Osteocyte (in vitro differentiated cells): ENCODE results near the gene INO80E. TPM values are rescaled to one million over a fixed set of nuclear protein-coding genes. Genes with fewer than 3 reads are reported as not detected.

ENCODE experiments used
- DNase-seq: peaks from one replicate; pipeline ENCODE4 v3.0.0; 2021; ENCODE audit warnings: mixed read lengths; ENCODE audit not compliant: unreplicated experiment; ENCODE audit errors: extremely low spot score
- H3K27ac Mint-ChIP-seq: one replicate; pipeline ENCODE4 v1.8.0; 2021; ENCODE audit warnings: mild to moderate bottlenecking, mixed read lengths; ENCODE audit not compliant: unreplicated experiment
- H3K27me3 Mint-ChIP-seq: one replicate; pipeline ENCODE4 v1.8.0; 2021; ENCODE audit warnings: mixed read lengths; ENCODE audit not compliant: unreplicated experiment
- H3K36me3 Mint-ChIP-seq: one replicate; pipeline ENCODE4 v1.8.0; 2021; ENCODE audit warnings: mixed read lengths; ENCODE audit not compliant: unreplicated experiment
- H3K4me1 Mint-ChIP-seq: one replicate; pipeline ENCODE4 v1.8.0; 2021; ENCODE audit warnings: mixed read lengths; ENCODE audit not compliant: unreplicated experiment
- H3K4me3 Mint-ChIP-seq: one replicate; pipeline ENCODE4 v1.8.0; 2021; ENCODE audit warnings: mild to moderate bottlenecking, moderate library complexity, mixed read lengths; ENCODE audit not compliant: unreplicated experiment
- H3K9me3 Mint-ChIP-seq: one replicate; pipeline ENCODE4 v1.8.0; 2021; ENCODE audit warnings: mixed read lengths; ENCODE audit not compliant: unreplicated experiment
- total RNA-seq: library from RNA; stranded (reverse); gene quantifications from 2 replicates; pipeline ENCODE4 v1.2.1, GENCODE V29; 2021
- TF ChIP-seq, protein P1 (sequence below): fragments of 200-600 bp; sonication (generic); IDR thresholded peaks from 2 replicates; pipeline ENCODE4 v1.5.0; 2021; ENCODE audit warnings: antibody characterized with exemption, mild to moderate bottlenecking, moderate library complexity

Gene INO80E
- total RNA-seq, 1 donor from 2014 or later = 77.0 TPM

DNA sequence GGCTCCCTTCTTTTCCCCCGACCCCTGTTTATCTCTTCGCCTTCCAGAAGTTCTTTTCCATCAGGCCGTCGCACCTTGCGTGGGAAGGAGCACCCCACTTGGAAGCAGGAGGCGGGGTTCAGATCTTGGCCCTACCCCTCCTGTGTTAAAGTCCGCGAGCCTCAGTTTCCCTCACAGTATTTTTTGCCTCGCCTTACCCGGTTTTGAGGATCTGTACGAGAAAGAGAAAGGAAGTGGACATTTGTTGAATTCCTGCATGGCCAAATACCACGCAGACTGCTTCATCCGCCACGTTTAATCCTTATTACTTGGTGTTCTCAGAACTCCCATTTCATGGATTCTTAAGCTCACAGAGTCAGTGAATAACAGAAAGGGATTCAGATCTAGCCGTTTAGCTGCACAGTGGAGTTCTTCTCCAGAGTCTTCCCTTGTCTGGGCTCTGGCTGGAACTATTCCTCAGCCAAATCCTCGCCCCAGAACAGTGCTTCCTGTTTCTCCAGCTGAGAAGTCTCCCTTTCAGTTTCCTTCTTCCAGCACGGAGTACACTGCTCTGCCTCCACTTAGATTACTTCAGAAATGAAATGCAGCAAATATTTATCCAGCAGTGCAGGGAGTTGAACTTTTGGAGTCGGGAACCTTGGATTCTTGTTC is 33.6 kb upstream of the INO80E start:
- TF ChIP-seq, protein P1, sequence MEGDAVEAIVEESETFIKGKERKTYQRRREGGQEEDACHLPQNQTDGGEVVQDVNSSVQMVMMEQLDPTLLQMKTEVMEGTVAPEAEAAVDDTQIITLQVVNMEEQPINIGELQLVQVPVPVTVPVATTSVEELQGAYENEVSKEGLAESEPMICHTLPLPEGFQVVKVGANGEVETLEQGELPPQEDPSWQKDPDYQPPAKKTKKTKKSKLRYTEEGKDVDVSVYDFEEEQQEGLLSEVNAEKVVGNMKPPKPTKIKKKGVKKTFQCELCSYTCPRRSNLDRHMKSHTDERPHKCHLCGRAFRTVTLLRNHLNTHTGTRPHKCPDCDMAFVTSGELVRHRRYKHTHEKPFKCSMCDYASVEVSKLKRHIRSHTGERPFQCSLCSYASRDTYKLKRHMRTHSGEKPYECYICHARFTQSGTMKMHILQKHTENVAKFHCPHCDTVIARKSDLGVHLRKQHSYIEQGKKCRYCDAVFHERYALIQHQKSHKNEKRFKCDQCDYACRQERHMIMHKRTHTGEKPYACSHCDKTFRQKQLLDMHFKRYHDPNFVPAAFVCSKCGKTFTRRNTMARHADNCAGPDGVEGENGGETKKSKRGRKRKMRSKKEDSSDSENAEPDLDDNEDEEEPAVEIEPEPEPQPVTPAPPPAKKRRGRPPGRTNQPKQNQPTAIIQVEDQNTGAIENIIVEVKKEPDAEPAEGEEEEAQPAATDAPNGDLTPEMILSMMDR = no peak
- no peaks in the 10 kb centered on the region for H3K9me3 Mint-ChIP-seq
- no peaks in the 10 kb centered on the region for H3K27me3 Mint-ChIP-seq
- no peak for DNase-seq
- peak overlapping the region; percentile 85 for H3K4me3 Mint-ChIP-seq
- peaks cover 19% of the 10 kb centered on the region for H3K4me1 Mint-ChIP-seq
- H3K36me3 Mint-ChIP-seq = peaks cover 2% of the 10 kb centered on the region
- H3K27ac Mint-ChIP-seq = peak overlapping the region; percentile 93

DNA sequence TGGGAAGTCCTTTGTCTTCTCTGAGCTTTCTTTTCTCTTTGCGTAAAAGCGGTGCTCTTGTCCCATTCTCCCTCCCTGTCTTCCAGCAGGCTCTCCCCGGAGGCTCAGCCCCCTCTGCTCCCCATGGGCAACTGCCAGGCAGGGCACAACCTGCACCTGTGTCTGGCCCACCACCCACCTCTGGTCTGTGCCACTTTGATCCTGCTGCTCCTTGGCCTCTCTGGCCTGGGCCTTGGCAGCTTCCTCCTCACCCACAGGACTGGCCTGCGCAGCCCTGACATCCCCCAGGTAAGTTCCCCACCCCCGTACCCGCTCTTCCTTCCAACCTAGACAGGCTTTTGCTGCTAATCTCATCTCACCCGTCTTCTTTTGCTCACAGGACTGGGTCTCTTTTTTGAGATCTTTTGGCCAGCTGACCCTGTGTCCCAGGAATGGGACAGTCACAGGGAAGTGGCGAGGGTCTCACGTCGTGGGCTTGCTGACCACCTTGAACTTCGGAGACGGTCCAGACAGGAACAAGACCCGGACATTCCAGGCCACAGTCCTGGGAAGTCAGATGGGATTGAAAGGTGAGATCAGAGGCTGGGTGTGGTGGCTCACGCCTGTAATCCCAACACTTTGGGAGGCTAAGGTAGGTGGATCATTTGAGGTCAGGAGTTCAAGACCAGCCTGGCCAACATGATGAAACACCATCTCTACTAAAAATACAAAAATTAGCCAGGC is 32.9 kb upstream of the INO80E start:
- TF ChIP-seq, protein P1 = no peak
- peak overlapping the region; percentile 85 for H3K4me3 Mint-ChIP-seq
- peaks cover 4% of the 10 kb centered on the region for H3K36me3 Mint-ChIP-seq
- H3K27ac Mint-ChIP-seq = peak overlapping the region; percentile 93
- peaks cover 19% of the 10 kb centered on the region for H3K4me1 Mint-ChIP-seq
- no peak for DNase-seq
- H3K9me3 Mint-ChIP-seq = no peaks in the 10 kb centered on the region
- no peaks in the 10 kb centered on the region for H3K27me3 Mint-ChIP-seq

DNA sequence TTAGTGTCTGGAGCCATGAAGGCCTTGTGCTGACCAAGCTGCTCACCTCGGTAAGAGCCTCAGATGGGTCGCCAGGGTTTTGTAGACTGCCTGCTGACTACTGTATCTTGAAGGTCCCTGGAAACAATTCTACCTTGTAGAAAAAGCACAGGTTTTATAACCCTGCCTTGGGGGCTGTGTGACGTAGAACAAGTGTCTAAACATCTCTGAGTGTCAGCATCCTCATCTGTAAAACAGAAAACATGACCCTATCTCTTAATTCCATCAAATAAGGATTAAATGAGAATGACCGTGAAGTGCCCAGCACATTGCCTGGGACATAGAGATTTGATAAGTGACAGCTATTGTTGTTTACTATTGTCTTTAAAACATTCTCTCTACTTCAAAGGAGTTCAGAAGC is 27.8 kb upstream of the INO80E start:
- Mint-ChIP-seq H3K27me3 (no peaks in the 10 kb centered on the region), H3K36me3 (peaks cover 21% of the 10 kb centered on the region), H3K9me3 (no peaks in the 10 kb centered on the region), H3K4me3 (no peak overlapping the region), H3K4me1 (peaks cover 6% of the 10 kb centered on the region), H3K27ac (no peak overlapping the region)
- TF ChIP-seq, protein P1 = no peak
- no peak for DNase-seq

DNA sequence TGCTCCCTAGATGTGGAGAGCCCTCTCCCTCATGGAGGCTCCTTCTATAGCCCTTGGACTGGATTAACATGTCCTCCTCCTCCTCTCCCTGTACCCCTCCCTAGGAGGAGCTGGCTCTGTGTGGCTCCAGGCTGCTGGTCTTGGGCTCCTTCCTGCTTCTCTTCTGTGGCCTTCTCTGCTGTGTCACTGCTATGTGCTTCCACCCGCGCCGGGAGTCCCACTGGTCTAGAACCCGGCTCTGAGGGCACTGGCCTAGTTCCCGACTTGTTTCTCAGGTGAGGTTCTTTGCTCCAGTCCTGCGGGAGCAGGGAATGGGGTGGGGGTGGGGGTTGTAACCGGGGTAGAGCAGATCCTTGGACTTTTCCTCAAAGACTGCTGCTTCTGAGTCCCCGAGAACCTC is 24.7 kb upstream of the INO80E start:
- Mint-ChIP-seq H3K4me3 (no peak overlapping the region), H3K4me1 (peaks cover 22% of the 10 kb centered on the region)

DNA sequence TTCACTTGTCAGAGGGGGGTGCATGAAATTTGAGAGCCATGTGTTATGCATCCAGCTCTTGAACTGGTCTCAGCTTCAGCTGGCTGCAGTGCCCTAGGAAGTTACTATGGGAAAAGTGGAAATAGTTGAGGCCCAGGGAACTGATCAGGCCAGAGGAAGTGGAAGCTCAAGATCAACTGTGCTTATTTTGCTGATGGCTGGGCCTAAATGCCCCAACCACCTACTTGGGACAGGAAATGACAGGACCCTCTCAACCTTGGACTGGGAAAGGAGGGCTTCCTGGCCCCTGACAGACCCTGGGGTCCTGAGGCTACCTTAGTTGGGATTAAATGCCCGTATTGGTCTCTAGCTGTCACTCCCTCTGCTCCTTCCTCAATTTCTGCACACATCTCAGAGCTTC is 23.5 kb upstream of the INO80E start:
- no peak for DNase-seq
- Mint-ChIP-seq H3K27ac (no peak overlapping the region), H3K4me1 (peaks cover 30% of the 10 kb centered on the region), H3K27me3 (no peaks in the 10 kb centered on the region), H3K9me3 (no peaks in the 10 kb centered on the region), H3K4me3 (no peak overlapping the region), H3K36me3 (peaks cover 21% of the 10 kb centered on the region)
- TF ChIP-seq, protein P1 = no peak

More for the DNA sequence above, 24.7 kb upstream of the INO80E start:
- H3K9me3 Mint-ChIP-seq = no peaks in the 10 kb centered on the region
- peaks cover 21% of the 10 kb centered on the region for H3K36me3 Mint-ChIP-seq
- no peak overlapping the region for H3K27ac Mint-ChIP-seq
- TF ChIP-seq, protein P1 = no peak
- H3K27me3 Mint-ChIP-seq = no peaks in the 10 kb centered on the region
- DNase-seq = no peak
